Measurements from ENCODE around the gene CUEDC2.
A peak's percentile ranks its signal among the peaks of the same experiment; 100 is the strongest.

CUEDC2 gene

DNA sequence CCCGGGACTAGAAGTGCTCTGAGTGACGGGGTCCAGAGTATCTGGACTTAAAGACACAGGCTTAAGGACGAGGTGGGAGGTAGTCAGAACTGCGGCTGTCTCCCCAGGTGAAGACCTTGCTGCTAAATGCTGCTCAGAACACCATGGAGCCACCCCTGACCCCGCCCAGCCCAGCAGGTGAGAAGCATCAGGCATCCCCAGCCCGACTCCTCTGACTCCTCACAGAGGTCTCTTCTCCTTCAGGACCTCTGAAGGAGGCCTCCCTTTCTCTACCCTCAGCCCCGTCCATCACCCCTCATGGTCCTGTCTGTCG is 31.1 kb downstream of the CUEDC2 start:
- TF ChIP-seq, protein P1, sequence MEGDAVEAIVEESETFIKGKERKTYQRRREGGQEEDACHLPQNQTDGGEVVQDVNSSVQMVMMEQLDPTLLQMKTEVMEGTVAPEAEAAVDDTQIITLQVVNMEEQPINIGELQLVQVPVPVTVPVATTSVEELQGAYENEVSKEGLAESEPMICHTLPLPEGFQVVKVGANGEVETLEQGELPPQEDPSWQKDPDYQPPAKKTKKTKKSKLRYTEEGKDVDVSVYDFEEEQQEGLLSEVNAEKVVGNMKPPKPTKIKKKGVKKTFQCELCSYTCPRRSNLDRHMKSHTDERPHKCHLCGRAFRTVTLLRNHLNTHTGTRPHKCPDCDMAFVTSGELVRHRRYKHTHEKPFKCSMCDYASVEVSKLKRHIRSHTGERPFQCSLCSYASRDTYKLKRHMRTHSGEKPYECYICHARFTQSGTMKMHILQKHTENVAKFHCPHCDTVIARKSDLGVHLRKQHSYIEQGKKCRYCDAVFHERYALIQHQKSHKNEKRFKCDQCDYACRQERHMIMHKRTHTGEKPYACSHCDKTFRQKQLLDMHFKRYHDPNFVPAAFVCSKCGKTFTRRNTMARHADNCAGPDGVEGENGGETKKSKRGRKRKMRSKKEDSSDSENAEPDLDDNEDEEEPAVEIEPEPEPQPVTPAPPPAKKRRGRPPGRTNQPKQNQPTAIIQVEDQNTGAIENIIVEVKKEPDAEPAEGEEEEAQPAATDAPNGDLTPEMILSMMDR (IDR thresholded peaks at IDR 0.05) = no peak
- H3K79me2 ChIP-seq = no peaks in the 10 kb centered on the region
- no peak overlapping the region for H3K9ac ChIP-seq
- no peaks in the 10 kb centered on the region for H3K27me3 ChIP-seq (ENCODE audit: control insufficient read depth, insufficient read depth, low read length)
- H3K4me3 ChIP-seq (ENCODE audit: low read depth, low read length) = no peak overlapping the region
- H2AFZ ChIP-seq = no peak overlapping the region
- H3K4me1 ChIP-seq = peaks cover 7% of the 10 kb centered on the region
- no peak overlapping the region for H3K27ac ChIP-seq
- no peak overlapping the region for H3K4me2 ChIP-seq (ENCODE audit: low read length)
- no peaks in the 10 kb centered on the region for H3K9me3 ChIP-seq (ENCODE audit: control insufficient read depth, low read length)
- no peaks in the 10 kb centered on the region for H3K36me3 ChIP-seq (ENCODE audit: control insufficient read depth, insufficient read depth, low read length)

DNA sequence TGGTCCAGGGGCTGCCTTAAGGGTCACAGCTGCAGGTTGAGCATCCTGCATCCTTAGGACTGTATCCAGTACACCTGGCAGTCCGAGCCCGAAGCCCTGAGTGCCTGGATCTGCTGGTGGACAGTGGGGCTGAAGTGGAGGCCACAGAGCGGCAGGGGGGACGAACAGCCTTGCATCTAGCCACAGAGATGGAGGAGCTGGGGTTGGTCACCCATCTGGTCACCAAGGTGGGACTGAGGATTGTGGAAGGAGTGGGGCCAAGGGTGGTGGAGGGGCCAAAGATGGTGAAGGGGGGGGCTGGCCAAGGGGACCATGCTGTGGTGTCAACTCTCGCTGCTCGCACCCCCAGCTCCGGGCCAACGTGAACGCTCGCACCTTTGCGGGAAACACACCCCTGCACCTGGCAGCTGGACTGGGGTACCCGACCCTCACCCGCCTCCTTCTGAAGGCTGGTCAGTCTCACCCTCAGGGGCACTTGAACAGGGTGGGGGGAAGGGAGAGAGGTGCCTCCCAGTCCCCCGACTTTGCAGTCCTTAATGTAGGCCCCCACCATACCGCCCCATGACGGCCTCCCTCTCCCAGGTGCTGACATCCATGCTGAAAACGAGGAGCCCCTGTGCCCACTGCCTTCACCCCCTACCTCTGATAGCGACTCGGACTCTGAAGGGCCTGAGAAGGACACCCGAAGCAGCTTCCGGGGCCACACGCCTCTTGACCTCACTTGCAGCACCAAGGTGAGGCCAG is 31.6 kb downstream of the CUEDC2 start:
- Histone ChIP-seq H3K4me1 (peaks cover 11% of the 10 kb centered on the region), H3K36me3 (ENCODE audit: control insufficient read depth, insufficient read depth, low read length) (no peaks in the 10 kb centered on the region), H3K4me2 (ENCODE audit: low read length) (no peak overlapping the region), H3K4me3 (ENCODE audit: low read depth, low read length) (no peak overlapping the region), H2AFZ (no peak overlapping the region), H3K79me2 (no peaks in the 10 kb centered on the region), H3K27me3 (ENCODE audit: control insufficient read depth, insufficient read depth, low read length) (no peaks in the 10 kb centered on the region), H3K27ac (no peak overlapping the region), H3K9ac (no peak overlapping the region), H3K9me3 (ENCODE audit: control insufficient read depth, low read length) (no peaks in the 10 kb centered on the region)
- TF ChIP-seq, protein P1 (IDR thresholded peaks at IDR 0.05) = no peak

DNA sequence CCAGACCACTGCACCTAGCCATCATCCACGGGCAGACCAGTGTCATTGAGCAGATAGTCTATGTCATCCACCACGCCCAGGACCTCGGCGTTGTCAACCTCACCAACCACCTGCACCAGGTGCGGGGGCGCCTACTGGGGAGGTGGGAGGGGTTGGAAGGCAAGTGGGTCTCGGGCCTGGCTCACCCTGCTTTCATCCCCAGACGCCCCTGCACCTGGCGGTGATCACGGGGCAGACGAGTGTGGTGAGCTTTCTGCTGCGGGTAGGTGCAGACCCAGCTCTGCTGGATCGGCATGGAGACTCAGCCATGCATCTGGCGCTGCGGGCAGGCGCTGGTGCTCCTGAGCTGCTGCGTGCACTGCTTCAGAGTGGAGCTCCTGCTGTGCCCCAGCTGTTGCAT is 32.3 kb downstream of the CUEDC2 start:
- Histone ChIP-seq H3K36me3 (ENCODE audit: control insufficient read depth, insufficient read depth, low read length) (no peaks in the 10 kb centered on the region), H2AFZ (no peak overlapping the region), H3K27ac (no peak overlapping the region), H3K9me3 (ENCODE audit: control insufficient read depth, low read length) (no peaks in the 10 kb centered on the region), H3K79me2 (no peaks in the 10 kb centered on the region), H3K4me3 (ENCODE audit: low read depth, low read length) (no peak overlapping the region), H3K9ac (no peak overlapping the region), H3K4me2 (ENCODE audit: low read length) (peak overlapping the region; percentile 96), H3K27me3 (ENCODE audit: control insufficient read depth, insufficient read depth, low read length) (no peaks in the 10 kb centered on the region), H3K4me1 (peaks cover 11% of the 10 kb centered on the region)
- TF ChIP-seq, protein P1 (IDR thresholded peaks at IDR 0.05) = no peak

DNA sequence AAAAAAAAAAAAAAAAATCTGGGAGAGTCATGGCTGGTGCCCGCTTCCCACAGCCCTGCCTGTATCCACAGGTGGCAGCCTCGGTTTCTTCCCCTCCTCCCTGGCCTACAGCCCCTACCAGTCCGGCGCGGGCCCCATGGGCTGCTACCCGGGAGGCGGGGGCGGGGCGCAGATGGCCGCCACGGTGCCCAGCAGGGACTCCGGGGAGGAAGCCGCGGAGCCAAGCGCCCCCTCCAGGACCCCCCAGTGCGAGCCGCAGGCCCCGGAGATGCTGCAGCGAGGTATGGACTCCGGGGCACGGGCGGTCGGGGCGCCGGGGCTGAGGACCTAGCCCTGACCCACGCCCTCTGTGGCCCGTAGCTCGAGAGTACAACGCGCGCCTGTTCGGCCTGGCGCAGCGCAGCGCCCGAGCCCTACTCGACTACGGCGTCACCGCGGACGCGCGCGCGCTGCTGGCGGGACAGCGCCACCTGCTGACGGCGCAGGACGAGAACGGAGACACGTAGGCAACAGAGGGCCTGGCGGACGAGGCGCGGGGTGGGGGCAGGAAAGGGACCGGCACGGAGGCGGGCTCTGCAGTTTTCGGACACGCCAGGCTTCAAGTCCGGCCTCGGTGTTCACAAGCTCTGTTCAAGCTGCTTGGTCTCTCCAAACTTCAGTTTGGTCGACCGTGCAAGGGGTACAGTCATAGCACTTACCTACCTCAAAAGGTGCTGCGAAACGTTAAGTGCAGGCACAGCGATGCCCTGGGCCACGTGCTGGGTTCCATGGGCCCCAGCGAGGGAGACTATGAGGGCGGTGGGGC is 33.0 kb downstream of the CUEDC2 start:
- Histone ChIP-seq H3K79me2 (no peaks in the 10 kb centered on the region), H3K9ac (no peak overlapping the region), H3K27ac (peak overlapping the region; percentile 46), H3K9me3 (ENCODE audit: control insufficient read depth, low read length) (no peaks in the 10 kb centered on the region), H3K36me3 (ENCODE audit: control insufficient read depth, insufficient read depth, low read length) (no peaks in the 10 kb centered on the region), H3K4me3 (ENCODE audit: low read depth, low read length) (peak overlapping the region; percentile 56), H3K4me2 (ENCODE audit: low read length) (peak overlapping the region; percentile 96), H2AFZ (peak overlapping the region; percentile 92), H3K4me1 (peaks cover 11% of the 10 kb centered on the region), H3K27me3 (ENCODE audit: control insufficient read depth, insufficient read depth, low read length) (no peaks in the 10 kb centered on the region)
- TF ChIP-seq, protein P1 (IDR thresholded peaks at IDR 0.05) = peak; percentile 95

Measured in parathyroid adenoma (tissue), 2 donors.